Neuronal stem cell (in vitro differentiated cells): ENCODE measurements around the gene C1orf35.

Experiments
- DNase-seq: peaks from one replicate; pipeline ENCODE4 v3.0.0-alpha.2; 2013; ENCODE audit warnings: low spot score
- H2AFZ ChIP-seq: one replicate; pipeline ENCODE4 v1.6.1; 2013; ENCODE audit warnings: mild to moderate bottlenecking, low read length, inconsistent platforms
- H2AK5ac ChIP-seq: 2 replicates; pipeline ENCODE4 v1.6.1; 2013; ENCODE audit warnings: low read depth, mild to moderate bottlenecking, inconsistent platforms, low read length, moderate library complexity, mixed read lengths
- H2BK120ac ChIP-seq: 2 replicates; pipeline ENCODE4 v1.6.1; 2013; ENCODE audit warnings: low read depth, mild to moderate bottlenecking, inconsistent platforms, low read length, moderate library complexity, mixed read lengths
- H2BK12ac ChIP-seq: one replicate; pipeline ENCODE4 v1.6.1; 2013; ENCODE audit warnings: low read length, inconsistent platforms
- H2BK15ac ChIP-seq: 2 replicates; pipeline ENCODE4 v1.6.1; 2013; ENCODE audit warnings: mild to moderate bottlenecking, low read length, inconsistent platforms, mixed read lengths
- H2BK5ac ChIP-seq: one replicate; pipeline ENCODE4 v1.6.1; 2013; ENCODE audit warnings: inconsistent platforms, mild to moderate bottlenecking, low read length, moderate library complexity
- H3K14ac ChIP-seq: one replicate; pipeline ENCODE4 v1.6.1; 2013; ENCODE audit warnings: low read length, inconsistent platforms
- H3K18ac ChIP-seq: 2 replicates; pipeline ENCODE4 v1.6.1; 2013; ENCODE audit warnings: low read length, inconsistent platforms
- H3K23ac ChIP-seq: 2 replicates; pipeline ENCODE4 v1.6.1; 2013; ENCODE audit warnings: low read depth, mild to moderate bottlenecking, mixed read lengths, low read length, inconsistent platforms; ENCODE audit not compliant: poor library complexity
- H3K27ac ChIP-seq: replicated peaks from 3 replicates; pipeline ENCODE4 v1.5.1; 2013; ENCODE audit warnings: low read length, inconsistent platforms
- H3K27me3 ChIP-seq, 3 experiments: 2 replicates each; pipeline ENCODE4 v1.6.1; 2013; ENCODE audit warnings: low read length in 3 of 3, mild to moderate bottlenecking in 2 of 3, inconsistent platforms in 1 of 3, low read depth in 1 of 3, mixed read lengths in 1 of 3, moderate library complexity in 1 of 3; ENCODE audit not compliant: control insufficient read depth in 3 of 3, insufficient read depth in 3 of 3
- H3K36me3 ChIP-seq, 2 donors: replicated peaks in 1 of 2; 2 replicates each; pipeline ENCODE4 v1.6.1; 2013; ENCODE audit warnings: low read length in 2 of 2; ENCODE audit not compliant: control insufficient read depth in 2 of 2, insufficient read depth in 2 of 2
- H3K4ac ChIP-seq: 2 replicates; pipeline ENCODE4 v1.6.1; 2013; ENCODE audit warnings: inconsistent platforms, mild to moderate bottlenecking, low read length, moderate library complexity
- H3K4me1 ChIP-seq, 2 donors: 1 replicate in 1 of 2; 2 replicates in 1 of 2; pipeline ENCODE4 v1.6.1; 2013; ENCODE audit warnings: low read length in 2 of 2, low read depth in 1 of 2; ENCODE audit not compliant: control insufficient read depth in 2 of 2, insufficient read depth in 1 of 2
- H3K4me2 ChIP-seq: one replicate; pipeline ENCODE4 v1.6.1; 2013; ENCODE audit warnings: mild to moderate bottlenecking, low read length, inconsistent platforms; ENCODE audit not compliant: insufficient read depth, poor library complexity, severe bottlenecking
- H3K4me3 ChIP-seq, 2 donors: 2 replicates each; pipeline ENCODE4 v1.5.1; 2013; ENCODE audit warnings: low read length in 2 of 2, mild to moderate bottlenecking in 2 of 2, inconsistent platforms in 1 of 2, moderate library complexity in 1 of 2
- H3K79me1 ChIP-seq: one replicate; pipeline ENCODE4 v1.6.1; 2013; ENCODE audit warnings: low read depth, mild to moderate bottlenecking, inconsistent platforms, low read length, moderate library complexity
- H3K9ac ChIP-seq: one replicate; pipeline ENCODE4 v1.6.1; 2013; ENCODE audit warnings: mild to moderate bottlenecking, low read depth, low read length, inconsistent platforms; ENCODE audit not compliant: poor library complexity
- H3K9me3 ChIP-seq, 2 donors: replicated peaks in 1 of 2; 2 replicates each; pipeline versions ENCODE3 to v1.6.1; 2013; ENCODE audit warnings: low read length in 2 of 2, mild to moderate bottlenecking in 2 of 2, inconsistent platforms in 1 of 2, low read depth in 1 of 2, mixed read lengths in 1 of 2, moderate library complexity in 1 of 2; ENCODE audit not compliant: control insufficient read depth in 2 of 2, insufficient read depth in 1 of 2
- H4K8ac ChIP-seq: one replicate; pipeline ENCODE4 v1.6.1; 2013; ENCODE audit warnings: low read depth, mild to moderate bottlenecking, inconsistent platforms, low read length, moderate library complexity
- H4K91ac ChIP-seq: one replicate; pipeline ENCODE4 v1.6.1; 2013; ENCODE audit warnings: low read length, low read depth, mild to moderate bottlenecking, inconsistent platforms; ENCODE audit not compliant: poor library complexity
- WGBS, 2 donors: extraction: QIAGEN DNeasy Blood & Tissue Kit; methylation state at CpG; one replicate each; pipeline ENCODE4 v1.1.7; 2013; ENCODE audit warnings: missing lambda C conversion rate in 2 of 2, mixed read lengths in 1 of 2; ENCODE audit not compliant: insufficient read length in 2 of 2, insufficient replicate concordance in 1 of 2; ENCODE audit errors: extremely low coverage in 2 of 2; 5-methylcytosine and 5-hydroxymethylcytosine counted together

C1orf35 gene

DNA sequence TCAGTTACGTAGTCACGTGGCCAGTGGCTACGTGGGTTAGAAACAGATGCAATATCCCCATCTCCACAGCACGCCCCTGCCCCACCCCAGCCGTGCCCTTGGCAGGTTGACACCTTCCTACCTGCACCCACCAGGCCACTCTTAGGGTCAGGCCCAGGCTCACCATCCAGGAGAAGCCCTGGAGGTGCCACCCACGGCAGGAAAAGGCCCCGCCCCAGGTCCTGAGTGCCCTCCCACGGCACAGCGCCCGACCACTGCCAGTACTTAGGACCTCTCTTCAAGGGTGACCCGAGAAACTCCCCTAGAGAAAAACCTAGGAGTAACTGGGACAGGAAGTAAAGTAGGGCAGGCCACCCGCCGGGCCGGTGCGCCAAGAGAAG is 1.5 kb downstream of the C1orf35 start:
- H3K4me2 ChIP-seq: peak overlapping the region; percentile 96
- no peak overlapping the region for H4K91ac ChIP-seq
- peaks cover 49 to 71% of the 10 kb centered on the region in 2 donors for H3K36me3 ChIP-seq
- no peaks in the 10 kb centered on the region for H3K27me3 ChIP-seq
- no peak overlapping the region for H4K8ac ChIP-seq
- no peak for DNase-seq
- H2BK12ac ChIP-seq: no peak overlapping the region
- no peak overlapping the region for H3K18ac ChIP-seq
- H3K4me3 ChIP-seq: peak overlapping the region; percentile 89 to 99
- no peak overlapping the region for H2AFZ ChIP-seq
- H3K27ac ChIP-seq: no peak overlapping the region
- H3K9me3 ChIP-seq: no peaks in the 10 kb centered on the region
- no peak overlapping the region for H2AK5ac ChIP-seq
- peak overlapping the region; percentile 20 for H3K23ac ChIP-seq
- no peak overlapping the region for H3K14ac ChIP-seq
- no peak overlapping the region for H2BK5ac ChIP-seq
- peaks cover 27% of the 10 kb centered on the region for H3K79me1 ChIP-seq
- H3K4me1 ChIP-seq: peaks cover 0 to 5% of the 10 kb centered on the region in 2 donors
- H3K9ac ChIP-seq: peak overlapping the region; percentile 95
- no peak overlapping the region for H3K4ac ChIP-seq
- H2BK120ac ChIP-seq: no peak overlapping the region
- no CpG with 5 or more reads among the region's 15 CpGs for WGBS, 2 donors
- H2BK15ac ChIP-seq: no peak overlapping the region

GRCh38 chr1:228100822-228101613 is 2.1 kb downstream of the C1orf35 start:
- no peak overlapping the region for H4K8ac ChIP-seq
- no peak overlapping the region for H3K18ac ChIP-seq
- no peak overlapping the region for H3K27ac ChIP-seq
- H2BK120ac ChIP-seq: no peak overlapping the region
- H3K79me1 ChIP-seq: peaks cover 28% of the 10 kb centered on the region
- H3K9me3 ChIP-seq: no peaks in the 10 kb centered on the region
- H3K4me2 ChIP-seq: no peak overlapping the region
- H3K9ac ChIP-seq: peak overlapping the region; percentile 55
- H2BK15ac ChIP-seq: no peak overlapping the region
- H3K23ac ChIP-seq: no peak overlapping the region
- no peak overlapping the region for H3K4ac ChIP-seq
- H2AFZ ChIP-seq: no peak overlapping the region
- no peak overlapping the region for H2AK5ac ChIP-seq
- peaks cover 46 to 71% of the 10 kb centered on the region in 2 donors for H3K36me3 ChIP-seq
- H4K91ac ChIP-seq: no peak overlapping the region
- peaks cover 0 to 5% of the 10 kb centered on the region in 2 donors for H3K4me1 ChIP-seq
- H3K14ac ChIP-seq: no peak overlapping the region
- H3K4me3 ChIP-seq: peak overlapping the region; percentile 23 to 89
- WGBS, 2 donors: no CpG with 5 or more reads among the region's 12 CpGs
- DNase-seq: no peak
- H2BK12ac ChIP-seq: no peak overlapping the region
- H3K27me3 ChIP-seq: no peaks in the 10 kb centered on the region
- H2BK5ac ChIP-seq: no peak overlapping the region

- Histone ChIP-seq H3K4me1 (peaks cover 0 to 5% of the 10 kb centered on the region in 2 donors), H2AK5ac (no peak overlapping the region), H3K4me2 (no peak overlapping the region), H3K9me3 (peaks cover 7 to 16% of the 10 kb centered on the region in 2 donors), H2BK120ac (no peak overlapping the region), H2BK5ac (no peak overlapping the region), H3K27me3 (no peaks in the 10 kb centered on the region), H3K14ac (no peak overlapping the region), H3K27ac (no peak overlapping the region), H2AFZ (no peak overlapping the region), H4K91ac (no peak overlapping the region), H3K36me3 (peaks cover 43 to 69% of the 10 kb centered on the region in 2 donors), H3K4ac (no peak overlapping the region), H3K23ac (peak overlapping the region; percentile 75), H3K18ac (no peak overlapping the region), H4K8ac (peak overlapping the region; percentile 66), H3K9ac (no peak overlapping the region), H2BK15ac (no peak overlapping the region), H3K79me1 (peaks cover 36% of the 10 kb centered on the region), H2BK12ac (no peak overlapping the region), H3K4me3 (peak overlapping the region in 1 of 2 donors; percentile 23)
- WGBS, 2 donors: no CpG with 5 or more reads among the region's 4 CpGs
- DNase-seq: no peak
These were observed 3.8 kb downstream of the C1orf35 start for GRCh38 chr1:228099331-228099732.

- H3K4me3 ChIP-seq: no peak overlapping the region
- no peak overlapping the region for H2BK15ac ChIP-seq
- no peak overlapping the region for H3K4ac ChIP-seq
- no peak overlapping the region for H2BK5ac ChIP-seq
- no peak overlapping the region for H3K27ac ChIP-seq
- H4K8ac ChIP-seq: peak overlapping the region; percentile 92
- H2AK5ac ChIP-seq: no peak overlapping the region
- H3K9ac ChIP-seq: peak overlapping the region; percentile 77
- peaks cover 43 to 74% of the 10 kb centered on the region in 2 donors for H3K36me3 ChIP-seq
- H4K91ac ChIP-seq: no peak overlapping the region
- H3K9me3 ChIP-seq: peaks cover 12 to 23% of the 10 kb centered on the region in 2 donors
- no peaks in the 10 kb centered on the region for H3K4me1 ChIP-seq
- H3K23ac ChIP-seq: peak overlapping the region; percentile 80
- H2BK120ac ChIP-seq: no peak overlapping the region
- DNase-seq: no peak
- H3K79me1 ChIP-seq: peaks cover 40% of the 10 kb centered on the region
- H3K18ac ChIP-seq: no peak overlapping the region
- no CpG with 5 or more reads among the region's 28 CpGs for WGBS, 2 donors
- H2BK12ac ChIP-seq: no peak overlapping the region
- no peak overlapping the region for H2AFZ ChIP-seq
- no peak overlapping the region for H3K14ac ChIP-seq
- H3K27me3 ChIP-seq: no peaks in the 10 kb centered on the region
- H3K4me2 ChIP-seq: no peak overlapping the region
These were observed 4.7 kb downstream of the C1orf35 start for GRCh38 chr1:228098323-228098931.
